ENCODE data around the gene SUPT7L.

Gene SUPT7L

GRCh38 chr2:27663285-27664153, at the start of gene SUPT7L, which contains the start of gene SLC4A1AP:
Gene SUPT7L (minus strand): TSS chr2:27663614. CDS start chr2:27662192, 1,422 bp downstream.
Gene SLC4A1AP (plus strand): TSS chr2:27663889. CDS start chr2:27663915, 26 bp downstream.
- no peak within 1 kb of the TSS for H3K27ac ChIP-seq (ENCODE audit: low read length)
- H3K36me3 ChIP-seq (ENCODE audit: control insufficient read depth, insufficient read depth, low read length) = no peaks in the 10 kb centered on the region
- H3K27me3 ChIP-seq (ENCODE audit: control insufficient read depth, insufficient read depth, low read length) = no peaks in the 10 kb centered on the region
- H3K4me3 ChIP-seq (ENCODE audit: low read length) = peak within 1 kb of the TSS; percentile 72
- WGBS (ENCODE audit: insufficient coverage, insufficient read length) = no CpG with 5 or more reads among the region's 56 CpGs
- H3K4me1 ChIP-seq (ENCODE audit: control insufficient read depth, insufficient read depth, low read length) = no peaks in the 10 kb centered on the region
- no peaks in the 10 kb centered on the region for H3K9me3 ChIP-seq (ENCODE audit: control insufficient read depth, insufficient read depth, low read length)
- peak; percentile 55 for DNase-seq (ENCODE audit: low read depth, low spot score)

- DNase-seq (ENCODE audit: low read depth, low spot score) = no peak
- H3K27me3 ChIP-seq (ENCODE audit: control insufficient read depth, insufficient read depth, low read length) = no peaks in the 10 kb centered on the region
- no peaks in the 10 kb centered on the region for H3K4me1 ChIP-seq (ENCODE audit: control insufficient read depth, insufficient read depth, low read length)
- H3K36me3 ChIP-seq (ENCODE audit: control insufficient read depth, insufficient read depth, low read length) = no peaks in the 10 kb centered on the region
- H3K9me3 ChIP-seq (ENCODE audit: control insufficient read depth, insufficient read depth, low read length) = no peaks in the 10 kb centered on the region
- WGBS (ENCODE audit: insufficient coverage, insufficient read length) = no CpG with 5 or more reads among the region's 5 CpGs
- H3K4me3 ChIP-seq (ENCODE audit: low read length) = no peak overlapping the region
- H3K27ac ChIP-seq (ENCODE audit: low read length) = no peak overlapping the region
These were observed 49.8 kb upstream of the SUPT7L start for GRCh38 chr2:27713201-27713600.

- Histone ChIP-seq H3K36me3 (ENCODE audit: control insufficient read depth, insufficient read depth, low read length) (no peaks in the 10 kb centered on the region), H3K4me3 (ENCODE audit: low read length) (no peak overlapping the region), H3K27ac (ENCODE audit: low read length) (no peak overlapping the region), H3K4me1 (ENCODE audit: control insufficient read depth, insufficient read depth, low read length) (no peaks in the 10 kb centered on the region), H3K27me3 (ENCODE audit: control insufficient read depth, insufficient read depth, low read length) (no peaks in the 10 kb centered on the region), H3K9me3 (ENCODE audit: control insufficient read depth, insufficient read depth, low read length) (no peaks in the 10 kb centered on the region)
- no peak for DNase-seq (ENCODE audit: low read depth, low spot score)
- WGBS (ENCODE audit: insufficient coverage, insufficient read length) = no CpG with 5 or more reads among the region's 1 CpG
These were observed 49.1 kb upstream of the SUPT7L start for GRCh38 chr2:27712522-27712921.

GRCh38 chr2:27711804-27712203, 48.4 kb upstream of the SUPT7L start:
- H3K4me3 ChIP-seq (ENCODE audit: low read length) = no peak overlapping the region
- H3K27me3 ChIP-seq (ENCODE audit: control insufficient read depth, insufficient read depth, low read length) = no peaks in the 10 kb centered on the region
- no peak for DNase-seq (ENCODE audit: low read depth, low spot score)
- no peaks in the 10 kb centered on the region for H3K9me3 ChIP-seq (ENCODE audit: control insufficient read depth, insufficient read depth, low read length)
- no peak overlapping the region for H3K27ac ChIP-seq (ENCODE audit: low read length)
- no peaks in the 10 kb centered on the region for H3K4me1 ChIP-seq (ENCODE audit: control insufficient read depth, insufficient read depth, low read length)
- H3K36me3 ChIP-seq (ENCODE audit: control insufficient read depth, insufficient read depth, low read length) = no peaks in the 10 kb centered on the region
- no CpG with 5 or more reads among the region's 5 CpGs for WGBS (ENCODE audit: insufficient coverage, insufficient read length)

GRCh38 chr2:27710640-27711430, 47.4 kb upstream of the SUPT7L start:
- no peaks in the 10 kb centered on the region for H3K36me3 ChIP-seq (ENCODE audit: control insufficient read depth, insufficient read depth, low read length)
- H3K27ac ChIP-seq (ENCODE audit: low read length) = no peak overlapping the region
- no peaks in the 10 kb centered on the region for H3K4me1 ChIP-seq (ENCODE audit: control insufficient read depth, insufficient read depth, low read length)
- no peaks in the 10 kb centered on the region for H3K9me3 ChIP-seq (ENCODE audit: control insufficient read depth, insufficient read depth, low read length)
- no CpG with 5 or more reads among the region's 8 CpGs for WGBS (ENCODE audit: insufficient coverage, insufficient read length)
- H3K4me3 ChIP-seq (ENCODE audit: low read length) = no peak overlapping the region
- DNase-seq (ENCODE audit: low read depth, low spot score) = no peak
- no peaks in the 10 kb centered on the region for H3K27me3 ChIP-seq (ENCODE audit: control insufficient read depth, insufficient read depth, low read length)

- DNase-seq (ENCODE audit: low read depth, low spot score) = no peak
- H3K4me3 ChIP-seq (ENCODE audit: low read length) = no peak overlapping the region
- no peaks in the 10 kb centered on the region for H3K27me3 ChIP-seq (ENCODE audit: control insufficient read depth, insufficient read depth, low read length)
- no peak overlapping the region for H3K27ac ChIP-seq (ENCODE audit: low read length)
- H3K36me3 ChIP-seq (ENCODE audit: control insufficient read depth, insufficient read depth, low read length) = no peaks in the 10 kb centered on the region
- no CpG with 5 or more reads among the region's 7 CpGs for WGBS (ENCODE audit: insufficient coverage, insufficient read length)
- no peaks in the 10 kb centered on the region for H3K4me1 ChIP-seq (ENCODE audit: control insufficient read depth, insufficient read depth, low read length)
- H3K9me3 ChIP-seq (ENCODE audit: control insufficient read depth, insufficient read depth, low read length) = no peaks in the 10 kb centered on the region
These were observed 46.7 kb upstream of the SUPT7L start for GRCh38 chr2:27709960-27710575.

GRCh38 chr2:27709326-27709725, 45.9 kb upstream of the SUPT7L start:
- no CpG with 5 or more reads among the region's 2 CpGs for WGBS (ENCODE audit: insufficient coverage, insufficient read length)
- no peak overlapping the region for H3K27ac ChIP-seq (ENCODE audit: low read length)
- no peaks in the 10 kb centered on the region for H3K36me3 ChIP-seq (ENCODE audit: control insufficient read depth, insufficient read depth, low read length)
- no peak for DNase-seq (ENCODE audit: low read depth, low spot score)
- H3K4me1 ChIP-seq (ENCODE audit: control insufficient read depth, insufficient read depth, low read length) = no peaks in the 10 kb centered on the region
- H3K9me3 ChIP-seq (ENCODE audit: control insufficient read depth, insufficient read depth, low read length) = no peaks in the 10 kb centered on the region
- H3K4me3 ChIP-seq (ENCODE audit: low read length) = no peak overlapping the region
- H3K27me3 ChIP-seq (ENCODE audit: control insufficient read depth, insufficient read depth, low read length) = no peaks in the 10 kb centered on the region

- Histone ChIP-seq H3K4me1 (ENCODE audit: control insufficient read depth, insufficient read depth, low read length) (no peaks in the 10 kb centered on the region), H3K4me3 (ENCODE audit: low read length) (no peak overlapping the region), H3K36me3 (ENCODE audit: control insufficient read depth, insufficient read depth, low read length) (no peaks in the 10 kb centered on the region), H3K9me3 (ENCODE audit: control insufficient read depth, insufficient read depth, low read length) (no peaks in the 10 kb centered on the region), H3K27me3 (ENCODE audit: control insufficient read depth, insufficient read depth, low read length) (no peaks in the 10 kb centered on the region), H3K27ac (ENCODE audit: low read length) (no peak overlapping the region)
- no CpG with 5 or more reads among the region's 3 CpGs for WGBS (ENCODE audit: insufficient coverage, insufficient read length)
- DNase-seq (ENCODE audit: low read depth, low spot score) = no peak
These were observed 45.3 kb upstream of the SUPT7L start for GRCh38 chr2:27708666-27709065.

GRCh38 chr2:27708257-27708654, 44.8 kb upstream of the SUPT7L start:
- no peaks in the 10 kb centered on the region for H3K36me3 ChIP-seq (ENCODE audit: control insufficient read depth, insufficient read depth, low read length)
- H3K27me3 ChIP-seq (ENCODE audit: control insufficient read depth, insufficient read depth, low read length) = no peaks in the 10 kb centered on the region
- DNase-seq (ENCODE audit: low read depth, low spot score) = no peak
- no peaks in the 10 kb centered on the region for H3K4me1 ChIP-seq (ENCODE audit: control insufficient read depth, insufficient read depth, low read length)
- no CpG with 5 or more reads among the region's 7 CpGs for WGBS (ENCODE audit: insufficient coverage, insufficient read length)
- H3K27ac ChIP-seq (ENCODE audit: low read length) = no peak overlapping the region
- H3K4me3 ChIP-seq (ENCODE audit: low read length) = no peak overlapping the region
- H3K9me3 ChIP-seq (ENCODE audit: control insufficient read depth, insufficient read depth, low read length) = no peaks in the 10 kb centered on the region

- H3K36me3 ChIP-seq (ENCODE audit: control insufficient read depth, insufficient read depth, low read length) = no peaks in the 10 kb centered on the region
- H3K4me3 ChIP-seq (ENCODE audit: low read length) = no peak overlapping the region
- no peaks in the 10 kb centered on the region for H3K27me3 ChIP-seq (ENCODE audit: control insufficient read depth, insufficient read depth, low read length)
- DNase-seq (ENCODE audit: low read depth, low spot score) = no peak
- H3K27ac ChIP-seq (ENCODE audit: low read length) = no peak overlapping the region
- WGBS (ENCODE audit: insufficient coverage, insufficient read length) = no CpG with 5 or more reads among the region's 9 CpGs
- H3K4me1 ChIP-seq (ENCODE audit: control insufficient read depth, insufficient read depth, low read length) = no peaks in the 10 kb centered on the region
- H3K9me3 ChIP-seq (ENCODE audit: control insufficient read depth, insufficient read depth, low read length) = no peaks in the 10 kb centered on the region
These were observed 44.2 kb upstream of the SUPT7L start for GRCh38 chr2:27707462-27708256.

Measured in iPS DF 6.9 (cell line).